DMS114 treated with DMSO at 0.1 percent for 48 hours (cell line): ENCODE measurements around the gene MCAM.

Experiments
- DNase-seq: peaks from one replicate; lab custom pipeline; 2025; ENCODE audit not compliant: unreplicated experiment; lab: John Stamatoyannopoulos, UW

Gene MCAM

GRCh38 chr11:119346605-119347004, 29.7 kb upstream of the MCAM start, which contains the start of gene MFRP:
TSS of gene MFRP (minus strand) at chr11:119346705. CDS start at chr11:119346513, 192 bp downstream.
- no peak for DNase-seq

GRCh38 chr11:119345685-119346084, 28.8 kb upstream of the MCAM start:
- DNase-seq = no peak

GRCh38 chr11:119344291-119345010, 27.5 kb upstream of the MCAM start:
- no peak for DNase-seq

- no peak for DNase-seq
Measured at GRCh38 chr11:119343726-119344125, 26.8 kb upstream of the MCAM start.

- DNase-seq = no peak
Measured at GRCh38 chr11:119342362-119343130, 25.6 kb upstream of the MCAM start.

- no peak for DNase-seq
Measured at GRCh38 chr11:119342023-119342300, 25.0 kb upstream of the MCAM start.

GRCh38 chr11:119341222-119342022, 24.5 kb upstream of the MCAM start:
- no peak for DNase-seq

GRCh38 chr11:119340335-119341221, 23.6 kb upstream of the MCAM start, which contains the start of gene C1QTNF5:
TSS of gene C1QTNF5 (minus strand) at chr11:119340883. CDS start at chr11:119340397, 486 bp downstream.
- DNase-seq = no peak

- peak; percentile 8 for DNase-seq
Measured at GRCh38 chr11:119339589-119340334, 22.8 kb upstream of the MCAM start.

- no peak for DNase-seq
Measured at GRCh38 chr11:119338965-119339588, 22.1 kb upstream of the MCAM start.

GRCh38 chr11:119338318-119338890, 21.5 kb upstream of the MCAM start:
- peak; percentile 29 for DNase-seq

- DNase-seq = no peak
Measured at GRCh38 chr11:119337581-119338317, 20.8 kb upstream of the MCAM start.

- DNase-seq = no peak
Measured at GRCh38 chr11:119336744-119337469, 20.0 kb upstream of the MCAM start.

GRCh38 chr11:119335655-119336543, 19.0 kb upstream of the MCAM start:
- DNase-seq = no peak

- no peak for DNase-seq
Measured at GRCh38 chr11:119335091-119335654, 18.2 kb upstream of the MCAM start.

- peak; percentile 91 for DNase-seq
Measured at GRCh38 chr11:119334174-119334930, 17.4 kb upstream of the MCAM start, which contains the start of gene RNF26. TSS of gene RNF26 (plus strand) at chr11:119334527. CDS start at chr11:119335123, 596 bp downstream.
